OCI-M1 (cell line): ENCODE data around the gene GALNT12.

ENCODE experiments used
- DNase-seq: peaks from one replicate; lab custom pipeline; 2025; lab: John Stamatoyannopoulos, UW

Gene GALNT12

DNA sequence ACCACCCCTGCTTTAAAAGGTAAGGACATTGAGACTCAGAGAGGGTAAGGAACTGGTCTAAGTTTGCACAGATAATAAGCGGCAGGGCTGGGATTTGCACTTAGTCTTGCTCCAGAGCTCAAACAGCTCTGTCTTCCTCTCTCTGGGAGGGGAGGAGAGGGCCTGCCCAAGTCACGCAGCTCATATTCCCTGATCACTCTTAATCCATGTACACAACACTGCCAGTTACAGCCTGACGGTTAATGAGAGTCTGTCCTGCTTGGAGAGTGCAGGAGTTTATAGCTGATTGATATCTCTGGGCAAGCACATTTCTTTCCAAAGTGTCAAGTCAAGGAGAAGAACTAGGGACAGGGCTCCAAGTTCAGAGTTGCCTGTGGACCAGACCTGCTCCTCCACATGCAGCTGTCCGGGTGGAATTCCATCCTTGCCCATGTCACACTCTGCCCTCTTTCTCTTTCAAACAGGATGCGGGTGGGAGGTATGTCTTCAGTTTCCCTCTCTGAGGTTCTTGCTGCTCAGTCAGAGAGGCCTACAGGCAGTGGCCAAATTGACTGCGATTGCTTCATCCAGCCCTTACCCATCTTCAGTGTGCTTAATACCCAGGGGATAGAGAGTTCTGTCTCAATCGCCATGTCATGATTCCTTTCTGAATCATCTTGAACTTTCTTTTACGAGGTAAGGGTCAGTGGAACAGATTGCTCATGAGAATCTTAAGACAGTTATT lies 54.5 kb downstream of the GALNT12 start:
- DNase-seq = peak; percentile 32

DNA sequence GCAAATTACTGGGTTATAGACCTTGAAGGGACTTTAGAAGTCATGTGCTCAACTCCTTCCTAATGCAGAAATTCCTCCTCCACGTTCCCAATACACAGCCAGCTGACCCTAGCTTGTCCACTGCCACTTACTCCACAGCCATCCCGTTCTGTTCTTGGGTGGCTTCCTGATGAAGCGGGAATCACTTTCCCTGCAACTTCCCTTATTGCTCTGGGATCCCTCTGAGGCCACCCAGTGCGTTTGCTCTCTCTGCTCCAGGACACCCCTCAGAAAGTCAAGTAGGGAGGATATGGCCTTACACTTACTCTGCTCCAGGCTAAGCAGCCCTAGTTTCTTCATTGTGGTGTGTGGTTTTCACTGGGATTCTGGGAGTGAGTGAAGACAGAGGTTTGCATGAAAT lies 55.5 kb downstream of the GALNT12 start:
- DNase-seq = no peak

DNA sequence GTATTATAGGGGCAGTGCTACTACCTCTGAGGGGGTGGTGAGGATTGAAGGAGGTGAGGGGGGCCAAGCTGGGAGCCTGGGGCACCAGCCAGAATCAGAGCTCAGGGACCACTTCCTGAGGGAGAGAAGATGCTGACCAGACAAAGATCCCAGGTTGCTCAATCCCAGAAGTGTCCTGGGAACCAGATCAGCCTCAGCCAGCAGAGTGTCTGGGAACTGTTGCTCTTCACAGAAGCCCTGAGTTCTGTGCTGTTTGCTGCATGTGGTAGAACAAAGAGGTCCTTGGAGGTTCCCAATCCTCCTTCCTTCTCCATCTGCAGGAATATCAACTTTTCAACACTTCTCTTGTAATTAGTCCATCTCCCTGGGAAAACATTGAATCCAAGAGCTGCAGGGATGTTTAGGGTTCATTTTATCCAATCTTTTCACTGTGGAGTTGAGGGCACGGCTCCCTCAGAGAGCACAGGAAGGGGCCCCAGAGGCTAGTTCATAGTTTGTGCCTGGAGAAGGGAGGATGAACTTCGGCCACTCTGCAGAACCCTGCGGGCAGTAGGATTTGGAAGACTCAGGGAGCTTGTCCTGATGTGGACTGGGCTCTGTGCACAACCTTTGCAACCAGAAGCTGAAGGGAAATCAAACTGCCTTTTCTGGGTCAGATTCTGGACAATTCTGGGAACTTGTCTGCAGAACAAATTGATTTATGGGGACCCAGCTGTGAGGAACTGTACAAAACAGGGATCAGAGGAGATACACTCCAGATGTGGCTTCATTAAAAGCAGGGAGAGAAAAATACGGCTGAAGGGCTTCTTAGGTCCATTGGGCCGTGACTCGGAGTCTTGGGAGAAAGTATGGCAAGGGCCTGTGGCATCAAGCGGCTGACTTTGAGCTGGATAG lies 57.1 kb downstream of the GALNT12 start:
- DNase-seq = no peak

DNA sequence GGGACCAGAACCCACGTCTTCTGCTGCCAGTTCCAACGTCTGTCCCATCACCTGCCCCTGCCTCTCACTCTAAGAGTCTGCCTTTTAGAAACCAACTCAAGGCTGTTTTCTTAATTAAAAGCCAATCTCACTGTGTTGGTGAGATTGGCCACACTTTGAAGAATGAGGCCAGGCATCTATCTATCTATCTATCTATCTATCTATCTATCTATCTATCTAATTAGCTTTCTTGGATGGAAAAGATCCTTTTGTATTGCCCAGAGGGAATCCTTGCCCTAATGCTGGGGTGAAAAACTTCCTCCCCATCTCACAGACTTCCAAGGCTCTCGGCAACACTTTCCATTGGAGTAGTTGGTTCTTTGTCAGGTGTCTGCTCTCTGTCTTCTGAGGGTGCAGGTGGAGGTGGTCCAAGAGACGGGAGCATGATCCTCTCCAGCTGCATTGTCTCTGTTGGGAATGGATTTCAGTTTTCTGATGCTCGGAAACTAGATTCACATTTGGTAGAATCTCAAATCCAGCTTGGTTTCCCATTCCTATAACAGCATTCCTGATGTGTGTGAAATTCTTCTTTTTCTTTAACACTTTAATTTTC lies 57.9 kb downstream of the GALNT12 start:
- DNase-seq = no peak

DNA sequence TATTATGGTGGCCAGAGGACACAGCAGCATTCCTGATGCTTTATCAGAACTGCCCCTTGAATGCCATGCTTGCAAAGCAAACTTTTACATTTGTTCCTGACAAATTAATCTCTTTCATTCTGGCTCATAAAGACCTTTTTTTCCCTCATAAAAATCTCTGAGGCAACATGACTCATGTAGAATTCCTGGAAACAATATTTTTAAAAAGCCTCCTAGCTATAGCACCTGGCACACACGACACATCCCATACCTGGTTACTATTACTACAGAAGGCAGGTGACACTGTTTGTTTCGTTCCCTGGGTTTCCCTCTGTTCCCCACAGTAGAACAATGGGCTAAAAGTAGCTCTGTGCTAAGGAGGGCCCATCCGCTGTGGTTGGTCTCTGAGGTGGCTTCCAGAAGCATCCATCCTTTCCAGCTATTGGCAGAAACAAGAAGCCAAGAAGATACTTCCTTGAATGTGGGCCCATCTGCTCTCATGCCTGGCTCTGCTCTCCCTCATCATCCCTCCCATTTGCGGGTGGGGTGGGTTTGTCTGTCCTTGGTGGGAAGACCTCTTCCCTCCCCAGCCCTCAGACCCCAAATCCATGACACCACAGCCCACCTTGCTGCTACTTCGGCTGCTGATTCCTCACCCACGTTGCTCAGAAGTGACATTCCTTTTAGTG lies 59.1 kb downstream of the GALNT12 start:
- DNase-seq = peak; percentile 49

DNA sequence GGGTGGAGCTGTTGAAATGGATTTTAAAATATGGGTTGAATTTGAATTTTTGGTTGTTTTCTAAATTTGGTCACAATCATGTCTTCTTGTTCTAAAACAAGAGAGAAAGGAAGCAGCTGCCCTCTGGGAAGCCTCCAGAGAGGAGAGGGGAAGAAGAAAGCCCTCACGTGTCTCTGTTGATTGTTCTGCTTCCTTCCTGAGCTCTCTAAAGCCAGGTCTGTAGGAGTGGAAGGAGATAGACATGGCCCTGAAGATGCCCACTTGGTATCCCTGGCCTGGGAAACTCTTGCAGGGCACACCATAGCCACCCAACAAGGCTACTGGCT lies 59.6 kb downstream of the GALNT12 start:
- peak; percentile 52 for DNase-seq

DNA sequence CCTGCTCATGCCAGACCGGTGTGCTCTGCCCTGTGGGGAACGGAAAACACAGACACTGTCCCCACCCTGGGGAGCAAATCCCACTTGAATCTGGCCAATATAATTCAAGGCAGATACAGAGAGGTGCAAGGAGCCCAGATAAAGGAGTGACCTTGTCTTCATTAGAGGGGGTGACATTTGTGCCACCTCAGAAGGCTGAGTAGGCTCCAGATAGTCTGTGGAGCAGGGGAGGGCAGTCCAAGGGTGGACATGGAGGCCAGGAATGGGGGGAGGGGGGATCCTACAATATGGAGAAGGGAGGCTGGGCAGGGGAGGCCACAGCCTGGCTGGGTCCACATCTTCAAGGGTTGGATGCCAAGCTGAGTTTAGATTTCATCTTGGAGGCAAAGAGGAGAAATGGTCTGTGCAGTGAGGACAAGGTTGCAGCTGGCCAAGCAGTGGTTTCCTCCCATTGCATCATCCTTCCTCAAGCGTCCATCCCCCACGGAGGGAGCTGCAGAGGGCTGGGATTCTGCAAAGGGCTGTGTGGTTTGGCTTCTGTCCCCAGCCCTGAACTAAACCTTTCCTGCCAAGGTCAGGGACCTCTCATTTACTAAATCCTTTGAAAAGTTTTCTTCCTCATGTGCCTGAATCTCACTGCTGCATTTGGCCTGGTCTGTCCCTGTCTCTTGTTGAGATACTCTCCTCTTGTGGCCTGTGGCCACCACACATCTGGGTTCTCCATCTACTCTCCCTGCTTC lies 60.1 kb downstream of the GALNT12 start:
- DNase-seq = peak; percentile 96

DNA sequence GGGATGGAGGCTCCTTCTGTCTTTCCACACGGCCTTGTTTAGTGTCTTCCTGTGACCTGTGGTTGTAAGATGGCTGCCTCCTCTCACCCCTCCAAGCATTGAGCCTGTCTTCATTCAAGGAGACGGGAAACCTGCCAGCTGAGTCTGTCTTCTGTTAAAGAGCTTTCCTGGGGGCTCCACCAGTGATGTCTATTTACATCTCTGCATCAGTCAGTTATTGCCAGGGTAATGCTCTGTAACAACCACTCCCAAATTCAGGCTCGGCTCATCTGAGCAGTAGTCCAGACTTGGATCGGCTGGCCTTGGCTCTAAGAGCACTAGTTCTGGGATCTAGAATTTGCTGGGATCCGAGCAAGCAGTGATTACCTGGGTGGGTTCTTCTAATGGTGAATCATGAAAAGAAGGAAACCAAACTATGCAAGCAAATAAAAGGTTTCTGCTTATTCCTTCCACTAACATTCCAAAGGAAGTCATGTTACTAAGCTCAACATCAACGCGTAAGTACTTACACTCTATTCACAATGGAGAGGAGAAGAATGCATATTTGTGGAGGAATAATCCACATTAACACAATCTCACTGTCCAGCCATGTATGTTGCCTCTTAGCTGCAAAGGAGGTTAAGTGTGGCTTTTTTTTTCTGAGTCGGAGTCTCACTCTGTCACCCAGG lies 61.7 kb downstream of the GALNT12 start:
- DNase-seq = no peak

DNA sequence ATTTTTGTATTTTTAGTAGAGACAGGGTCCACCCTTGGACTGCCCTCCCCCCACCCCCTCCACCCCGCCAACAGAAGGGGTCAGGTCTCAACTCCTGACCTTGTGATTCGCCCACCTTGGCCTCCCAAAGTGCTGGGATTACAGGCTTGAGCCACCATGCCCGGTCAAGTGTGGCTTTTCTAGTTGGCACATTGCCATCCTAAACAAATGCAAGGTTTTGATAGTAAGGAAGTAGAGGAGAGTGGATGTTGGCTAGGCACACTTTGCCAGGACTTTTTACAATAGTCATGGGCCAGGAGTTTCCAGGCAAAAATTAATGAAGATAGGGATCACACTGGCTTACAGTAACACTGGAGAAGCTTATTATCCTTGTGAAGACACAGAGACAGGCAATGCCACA lies 62.4 kb downstream of the GALNT12 start:
- no peak for DNase-seq

DNA sequence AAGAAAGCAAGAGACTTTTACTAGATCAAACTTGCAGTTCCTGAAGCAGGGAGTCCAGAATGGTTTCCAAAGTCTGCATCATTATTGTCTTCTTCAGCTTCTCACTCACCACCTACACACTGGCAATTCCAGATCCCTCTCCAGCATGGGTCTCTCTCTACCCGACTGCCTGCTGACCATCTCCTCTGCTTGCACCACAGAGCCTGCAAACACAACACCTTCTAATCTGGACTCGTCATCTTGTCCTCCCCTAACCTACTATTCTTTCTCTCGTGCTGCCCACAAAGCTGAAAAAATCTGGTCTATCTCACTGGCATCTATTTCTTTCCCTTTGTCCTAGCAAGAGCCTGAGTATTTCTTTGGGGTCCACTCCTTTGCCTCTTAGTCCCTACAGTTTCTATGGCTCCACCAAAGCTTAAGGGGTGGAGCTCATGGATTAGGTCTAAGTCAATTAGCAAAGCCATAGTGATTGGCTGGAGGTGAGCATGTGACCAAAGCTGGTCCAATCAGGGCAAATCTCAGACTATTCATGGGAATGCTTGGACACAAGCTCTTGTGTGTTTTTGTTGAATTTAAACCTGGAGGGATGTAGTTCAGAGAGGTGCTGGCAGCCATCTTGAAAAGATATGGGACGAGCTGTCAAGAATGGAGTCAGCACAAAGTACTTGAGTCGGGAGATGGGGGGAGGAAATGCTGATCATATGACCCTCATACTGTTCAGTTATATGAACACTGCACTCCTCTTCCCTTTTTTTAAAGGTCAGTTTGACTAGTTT lies 63.5 kb downstream of the GALNT12 start:
- DNase-seq = peak; percentile 24

DNA sequence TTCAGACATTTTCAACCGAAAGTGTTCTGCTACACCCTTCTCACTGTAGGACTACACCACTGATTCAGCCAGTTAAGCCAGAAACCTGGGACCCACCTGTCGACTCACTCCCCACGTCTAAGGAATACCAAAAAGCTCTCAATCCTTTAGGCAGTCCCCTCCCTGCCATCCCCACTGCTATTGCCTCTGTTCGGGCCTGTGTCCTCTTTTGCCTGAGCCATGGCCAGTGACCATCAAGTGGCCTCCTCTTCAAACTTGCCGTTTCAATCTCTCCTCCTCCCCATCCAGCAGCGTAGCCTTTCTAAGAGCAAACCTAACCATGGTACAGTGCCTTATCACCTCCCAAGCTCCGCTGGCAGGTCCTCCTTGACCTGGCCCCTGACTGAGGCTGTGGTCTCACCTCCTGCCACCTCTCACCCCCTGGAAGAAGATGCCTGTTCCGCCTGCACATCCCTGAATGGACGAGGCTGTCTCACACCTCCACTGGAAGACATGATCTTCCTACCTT lies 64.1 kb downstream of the GALNT12 start:
- DNase-seq = no peak

DNA sequence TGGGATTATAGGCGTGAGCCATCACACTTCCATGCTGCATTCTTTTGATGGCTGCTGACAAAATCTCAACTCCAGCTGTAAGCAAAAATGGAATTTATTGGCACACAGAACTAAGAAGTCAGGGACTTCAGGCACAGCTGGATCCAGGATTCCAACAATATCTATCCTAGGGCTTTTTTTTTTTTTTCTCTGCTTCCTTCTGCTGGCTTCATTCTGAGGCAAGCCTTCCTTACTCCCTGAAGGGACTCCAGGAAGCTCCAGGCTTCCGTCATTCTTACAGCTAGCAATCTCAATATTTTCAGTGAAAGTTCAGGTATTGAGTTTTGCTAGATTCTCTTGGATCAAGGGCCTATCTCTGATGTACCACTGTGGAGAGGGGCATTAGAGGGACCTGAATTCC lies 66.1 kb downstream of the GALNT12 start:
- DNase-seq = no peak

DNA sequence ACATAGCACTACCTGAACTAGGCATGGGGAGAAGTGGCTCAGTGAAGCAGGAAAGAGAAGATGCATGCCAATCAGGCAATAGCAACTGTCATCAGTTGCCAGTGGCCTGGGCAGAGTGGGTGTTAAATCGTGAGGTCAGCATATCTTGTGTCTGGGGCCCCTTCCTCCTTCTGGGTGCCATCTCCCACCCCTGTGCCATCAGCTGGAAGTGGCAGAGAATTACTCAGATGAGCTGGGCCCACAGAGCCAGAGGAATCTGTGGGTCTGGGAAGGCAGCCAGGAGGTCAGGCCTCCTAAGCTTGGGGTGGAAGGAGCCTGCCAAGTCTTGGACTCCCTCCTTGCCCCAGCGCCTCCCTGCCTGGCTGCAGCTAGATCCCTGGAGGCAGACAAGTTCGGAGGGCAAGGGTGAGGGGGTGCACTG lies 66.5 kb downstream of the GALNT12 start:
- no peak for DNase-seq

DNA sequence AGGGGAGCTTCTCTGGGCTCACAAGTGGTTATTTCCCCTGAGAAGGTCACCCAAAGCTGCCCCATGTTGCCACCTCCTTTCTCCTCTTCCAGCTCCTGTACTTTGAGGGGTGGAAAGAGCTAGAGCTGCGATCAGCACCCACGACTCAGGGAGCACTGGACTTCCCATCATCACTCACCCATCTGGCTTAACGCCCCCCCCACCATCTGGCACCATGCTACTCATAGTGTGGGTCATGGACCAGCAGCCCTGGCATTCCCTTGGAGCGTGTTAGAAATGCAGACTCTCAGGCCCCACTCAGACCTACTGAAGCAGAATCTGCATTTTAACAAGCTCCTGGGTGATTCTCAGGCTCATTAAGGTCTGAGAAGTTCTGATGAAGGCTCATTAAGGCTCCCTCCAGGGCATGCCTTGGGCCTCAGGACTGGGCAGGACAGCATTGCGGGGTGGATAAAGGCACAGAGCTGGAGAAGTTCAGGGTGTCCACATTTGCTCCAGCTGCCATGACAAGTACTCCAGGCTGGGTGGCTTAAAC lies 67.3 kb downstream of the GALNT12 start:
- DNase-seq = no peak

DNA sequence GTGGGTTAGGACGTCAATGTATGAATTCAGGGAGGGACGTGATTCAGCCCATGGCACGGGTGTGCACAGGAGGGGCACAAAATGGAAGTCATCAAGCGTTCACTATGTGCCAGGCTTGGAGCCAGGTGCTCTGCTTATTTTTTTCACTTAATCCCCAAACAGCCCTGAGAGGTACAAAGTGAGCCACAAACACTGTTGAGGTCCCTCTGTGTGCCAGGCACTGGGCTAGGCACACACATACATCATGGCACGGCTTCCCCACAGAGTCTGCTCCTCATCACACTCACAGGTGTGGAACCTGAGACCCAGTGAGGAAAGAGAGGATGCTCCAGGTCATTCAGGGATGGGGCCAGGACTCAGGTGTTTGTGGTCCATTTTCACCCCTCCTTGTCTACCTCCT lies 68.1 kb downstream of the GALNT12 start:
- no peak for DNase-seq

DNA sequence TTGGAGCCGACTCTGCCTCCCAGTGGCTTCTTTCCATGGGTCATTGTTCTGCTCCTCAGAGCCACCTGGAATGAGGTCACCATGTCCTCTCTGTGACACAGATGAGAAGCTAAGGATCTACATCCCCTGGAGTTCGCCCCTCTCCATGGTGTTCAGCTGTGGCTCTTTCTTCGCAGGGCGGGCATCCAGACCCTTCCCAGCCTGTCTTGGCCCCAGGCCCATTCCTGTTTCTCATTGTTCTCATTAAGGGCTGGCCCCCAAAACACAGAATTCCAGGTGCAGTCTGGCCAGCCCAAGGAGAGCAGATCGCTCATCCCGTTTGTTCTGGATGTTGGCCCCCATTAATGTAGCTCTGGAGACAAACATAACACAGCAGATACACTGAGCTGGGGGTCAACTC lies 69.8 kb downstream of the GALNT12 start:
- no peak for DNase-seq

DNA sequence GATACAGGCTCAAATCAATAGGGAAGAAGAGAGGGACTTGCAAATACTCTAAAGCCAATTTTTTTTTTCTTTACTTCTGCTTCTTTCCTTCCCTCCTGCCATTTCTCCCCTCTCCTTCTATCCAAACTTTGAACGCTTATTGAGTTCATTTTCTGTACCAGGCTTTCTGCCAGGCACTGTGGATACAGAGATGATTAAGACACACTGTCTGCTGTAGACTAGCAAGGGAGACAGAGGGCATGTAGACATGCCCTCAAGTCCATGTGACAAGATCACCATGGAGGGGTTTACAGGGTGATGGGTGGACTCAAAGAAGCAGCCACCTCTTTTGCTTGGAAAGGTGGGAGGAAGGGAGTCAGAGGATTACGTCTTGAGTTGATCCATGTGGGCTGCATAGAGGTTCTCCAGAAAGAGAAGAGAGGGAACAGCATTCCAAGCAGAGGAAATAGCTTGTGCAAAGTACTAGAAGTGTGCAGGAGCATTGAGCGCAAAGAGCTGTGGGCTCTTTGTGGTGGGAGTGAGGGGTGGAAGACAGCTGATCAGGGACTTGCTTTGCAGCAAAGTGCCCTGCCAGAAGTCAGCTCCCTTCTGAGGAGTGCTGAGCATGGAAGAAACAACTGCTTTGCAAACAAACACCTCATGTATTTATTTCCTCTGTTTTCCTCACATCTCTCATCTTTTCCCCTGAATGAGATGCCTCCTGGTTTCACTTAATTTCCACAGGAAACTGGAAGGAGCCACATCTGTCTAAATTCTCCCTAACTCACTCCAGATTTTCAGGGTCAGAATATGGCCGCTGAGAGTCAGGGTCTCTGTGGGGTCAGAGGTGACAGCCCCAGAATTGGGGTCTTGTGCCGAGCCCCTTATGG lies 71.9 kb downstream of the GALNT12 start:
- DNase-seq = no peak

DNA sequence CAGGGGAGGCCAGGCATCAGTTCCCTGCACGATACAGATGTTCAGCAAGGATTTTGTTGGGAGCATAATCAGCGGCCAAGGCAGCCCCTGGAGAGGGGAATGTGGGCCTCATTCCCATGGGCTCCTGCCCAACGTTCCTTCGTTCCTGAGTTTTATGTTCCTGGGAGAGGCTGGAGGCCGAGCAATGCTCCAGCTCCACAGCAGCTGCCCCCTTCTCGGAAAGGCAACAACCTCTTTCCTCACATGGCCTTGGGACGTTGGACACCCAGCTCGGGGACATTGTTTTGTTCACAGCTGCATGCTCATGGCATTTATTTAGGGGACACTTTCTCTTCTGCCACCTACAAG lies 72.5 kb downstream of the GALNT12 start:
- no peak for DNase-seq
